ENCODE measurements around the gene DNAJA4. TPM values are rescaled to one million over a fixed set of nuclear protein-coding genes. Genes with fewer than 3 reads are reported as not detected.

DNAJA4 gene
- total and polyA plus RNA-seq, 2 experiments from 2014 or later: 5.0 to 12.5 TPM

DNA sequence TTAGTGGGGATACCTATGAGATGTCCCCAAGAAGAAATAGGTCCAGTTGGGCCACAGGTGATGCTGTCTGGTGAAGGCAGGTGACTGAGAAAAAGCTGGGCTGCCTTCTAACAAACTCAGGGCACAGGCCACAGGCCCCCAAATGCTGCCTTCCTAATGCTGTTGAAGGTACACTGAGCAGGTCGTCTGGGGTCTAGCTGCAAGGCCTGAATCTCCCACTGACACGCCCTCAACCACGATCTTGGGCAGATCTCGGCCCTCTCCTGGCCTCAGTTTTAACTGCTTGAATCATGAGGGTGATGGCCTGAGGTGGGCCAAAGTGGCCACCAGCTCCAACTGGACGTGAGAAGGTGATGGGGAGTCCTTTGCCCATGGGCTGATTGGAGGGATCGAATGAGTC lies 27.9 kb upstream of the DNAJA4 start:
- peaks cover 5% of the 10 kb centered on the region; the same call in 1 of the 2 replicates for H3F3A ChIP-seq (replicated peaks; ENCODE audit: low read depth)
- H3K27me3 ChIP-seq (ENCODE audit: insufficient read depth): no peaks in the 10 kb centered on the region
- ATAC-seq (no peak), DNase-seq (ENCODE audit: low spot score) (no peak)
- H4K20me1 ChIP-seq (replicated peaks; ENCODE audit: insufficient read depth): no peaks in the 10 kb centered on the region
- no peak overlapping the region for H3K27ac Mint-ChIP-seq
- H3K4me2 ChIP-seq: no peak overlapping the region
- peaks cover 34% of the 10 kb centered on the region for H3K4me1 Mint-ChIP-seq
- H3K9me3 Mint-ChIP-seq: no peaks in the 10 kb centered on the region
- H2AFZ ChIP-seq: no peak overlapping the region
- H3K36me3 ChIP-seq (ENCODE audit: insufficient read depth): no peaks in the 10 kb centered on the region
- H3K36me3 Mint-ChIP-seq (ENCODE audit: low read depth): no peaks in the 10 kb centered on the region
- peaks cover 21% of the 10 kb centered on the region for H3K27me3 Mint-ChIP-seq (ENCODE audit: insufficient read depth, low read depth, poor library complexity)
- no peak overlapping the region for H3K27ac ChIP-seq (ENCODE audit: low read depth)
- H3K4me3 ChIP-seq: no peak overlapping the region
- no peak overlapping the region for H3K4me3 Mint-ChIP-seq
- H3K79me2 ChIP-seq (replicated peaks; ENCODE audit: insufficient read depth): no peaks in the 10 kb centered on the region
- peaks cover 30% of the 10 kb centered on the region for H3K4me1 ChIP-seq (ENCODE audit: insufficient read depth)
- TF ChIP-seq, protein P1, sequence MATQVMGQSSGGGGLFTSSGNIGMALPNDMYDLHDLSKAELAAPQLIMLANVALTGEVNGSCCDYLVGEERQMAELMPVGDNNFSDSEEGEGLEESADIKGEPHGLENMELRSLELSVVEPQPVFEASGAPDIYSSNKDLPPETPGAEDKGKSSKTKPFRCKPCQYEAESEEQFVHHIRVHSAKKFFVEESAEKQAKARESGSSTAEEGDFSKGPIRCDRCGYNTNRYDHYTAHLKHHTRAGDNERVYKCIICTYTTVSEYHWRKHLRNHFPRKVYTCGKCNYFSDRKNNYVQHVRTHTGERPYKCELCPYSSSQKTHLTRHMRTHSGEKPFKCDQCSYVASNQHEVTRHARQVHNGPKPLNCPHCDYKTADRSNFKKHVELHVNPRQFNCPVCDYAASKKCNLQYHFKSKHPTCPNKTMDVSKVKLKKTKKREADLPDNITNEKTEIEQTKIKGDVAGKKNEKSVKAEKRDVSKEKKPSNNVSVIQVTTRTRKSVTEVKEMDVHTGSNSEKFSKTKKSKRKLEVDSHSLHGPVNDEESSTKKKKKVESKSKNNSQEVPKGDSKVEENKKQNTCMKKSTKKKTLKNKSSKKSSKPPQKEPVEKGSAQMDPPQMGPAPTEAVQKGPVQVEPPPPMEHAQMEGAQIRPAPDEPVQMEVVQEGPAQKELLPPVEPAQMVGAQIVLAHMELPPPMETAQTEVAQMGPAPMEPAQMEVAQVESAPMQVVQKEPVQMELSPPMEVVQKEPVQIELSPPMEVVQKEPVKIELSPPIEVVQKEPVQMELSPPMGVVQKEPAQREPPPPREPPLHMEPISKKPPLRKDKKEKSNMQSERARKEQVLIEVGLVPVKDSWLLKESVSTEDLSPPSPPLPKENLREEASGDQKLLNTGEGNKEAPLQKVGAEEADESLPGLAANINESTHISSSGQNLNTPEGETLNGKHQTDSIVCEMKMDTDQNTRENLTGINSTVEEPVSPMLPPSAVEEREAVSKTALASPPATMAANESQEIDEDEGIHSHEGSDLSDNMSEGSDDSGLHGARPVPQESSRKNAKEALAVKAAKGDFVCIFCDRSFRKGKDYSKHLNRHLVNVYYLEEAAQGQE (IDR thresholded peaks at IDR 0.05; ENCODE audit: unreplicated experiment): no peak
- TF ChIP-seq EZH2 (IDR thresholded peaks at IDR 0.05; ENCODE audit: low read depth, unreplicated experiment): no peak
- TF ChIP-seq POLR2AphosphoS5 (IDR thresholded peaks at IDR 0.05; ENCODE audit: low read depth): no peak
- TF ChIP-seq, protein P2, sequence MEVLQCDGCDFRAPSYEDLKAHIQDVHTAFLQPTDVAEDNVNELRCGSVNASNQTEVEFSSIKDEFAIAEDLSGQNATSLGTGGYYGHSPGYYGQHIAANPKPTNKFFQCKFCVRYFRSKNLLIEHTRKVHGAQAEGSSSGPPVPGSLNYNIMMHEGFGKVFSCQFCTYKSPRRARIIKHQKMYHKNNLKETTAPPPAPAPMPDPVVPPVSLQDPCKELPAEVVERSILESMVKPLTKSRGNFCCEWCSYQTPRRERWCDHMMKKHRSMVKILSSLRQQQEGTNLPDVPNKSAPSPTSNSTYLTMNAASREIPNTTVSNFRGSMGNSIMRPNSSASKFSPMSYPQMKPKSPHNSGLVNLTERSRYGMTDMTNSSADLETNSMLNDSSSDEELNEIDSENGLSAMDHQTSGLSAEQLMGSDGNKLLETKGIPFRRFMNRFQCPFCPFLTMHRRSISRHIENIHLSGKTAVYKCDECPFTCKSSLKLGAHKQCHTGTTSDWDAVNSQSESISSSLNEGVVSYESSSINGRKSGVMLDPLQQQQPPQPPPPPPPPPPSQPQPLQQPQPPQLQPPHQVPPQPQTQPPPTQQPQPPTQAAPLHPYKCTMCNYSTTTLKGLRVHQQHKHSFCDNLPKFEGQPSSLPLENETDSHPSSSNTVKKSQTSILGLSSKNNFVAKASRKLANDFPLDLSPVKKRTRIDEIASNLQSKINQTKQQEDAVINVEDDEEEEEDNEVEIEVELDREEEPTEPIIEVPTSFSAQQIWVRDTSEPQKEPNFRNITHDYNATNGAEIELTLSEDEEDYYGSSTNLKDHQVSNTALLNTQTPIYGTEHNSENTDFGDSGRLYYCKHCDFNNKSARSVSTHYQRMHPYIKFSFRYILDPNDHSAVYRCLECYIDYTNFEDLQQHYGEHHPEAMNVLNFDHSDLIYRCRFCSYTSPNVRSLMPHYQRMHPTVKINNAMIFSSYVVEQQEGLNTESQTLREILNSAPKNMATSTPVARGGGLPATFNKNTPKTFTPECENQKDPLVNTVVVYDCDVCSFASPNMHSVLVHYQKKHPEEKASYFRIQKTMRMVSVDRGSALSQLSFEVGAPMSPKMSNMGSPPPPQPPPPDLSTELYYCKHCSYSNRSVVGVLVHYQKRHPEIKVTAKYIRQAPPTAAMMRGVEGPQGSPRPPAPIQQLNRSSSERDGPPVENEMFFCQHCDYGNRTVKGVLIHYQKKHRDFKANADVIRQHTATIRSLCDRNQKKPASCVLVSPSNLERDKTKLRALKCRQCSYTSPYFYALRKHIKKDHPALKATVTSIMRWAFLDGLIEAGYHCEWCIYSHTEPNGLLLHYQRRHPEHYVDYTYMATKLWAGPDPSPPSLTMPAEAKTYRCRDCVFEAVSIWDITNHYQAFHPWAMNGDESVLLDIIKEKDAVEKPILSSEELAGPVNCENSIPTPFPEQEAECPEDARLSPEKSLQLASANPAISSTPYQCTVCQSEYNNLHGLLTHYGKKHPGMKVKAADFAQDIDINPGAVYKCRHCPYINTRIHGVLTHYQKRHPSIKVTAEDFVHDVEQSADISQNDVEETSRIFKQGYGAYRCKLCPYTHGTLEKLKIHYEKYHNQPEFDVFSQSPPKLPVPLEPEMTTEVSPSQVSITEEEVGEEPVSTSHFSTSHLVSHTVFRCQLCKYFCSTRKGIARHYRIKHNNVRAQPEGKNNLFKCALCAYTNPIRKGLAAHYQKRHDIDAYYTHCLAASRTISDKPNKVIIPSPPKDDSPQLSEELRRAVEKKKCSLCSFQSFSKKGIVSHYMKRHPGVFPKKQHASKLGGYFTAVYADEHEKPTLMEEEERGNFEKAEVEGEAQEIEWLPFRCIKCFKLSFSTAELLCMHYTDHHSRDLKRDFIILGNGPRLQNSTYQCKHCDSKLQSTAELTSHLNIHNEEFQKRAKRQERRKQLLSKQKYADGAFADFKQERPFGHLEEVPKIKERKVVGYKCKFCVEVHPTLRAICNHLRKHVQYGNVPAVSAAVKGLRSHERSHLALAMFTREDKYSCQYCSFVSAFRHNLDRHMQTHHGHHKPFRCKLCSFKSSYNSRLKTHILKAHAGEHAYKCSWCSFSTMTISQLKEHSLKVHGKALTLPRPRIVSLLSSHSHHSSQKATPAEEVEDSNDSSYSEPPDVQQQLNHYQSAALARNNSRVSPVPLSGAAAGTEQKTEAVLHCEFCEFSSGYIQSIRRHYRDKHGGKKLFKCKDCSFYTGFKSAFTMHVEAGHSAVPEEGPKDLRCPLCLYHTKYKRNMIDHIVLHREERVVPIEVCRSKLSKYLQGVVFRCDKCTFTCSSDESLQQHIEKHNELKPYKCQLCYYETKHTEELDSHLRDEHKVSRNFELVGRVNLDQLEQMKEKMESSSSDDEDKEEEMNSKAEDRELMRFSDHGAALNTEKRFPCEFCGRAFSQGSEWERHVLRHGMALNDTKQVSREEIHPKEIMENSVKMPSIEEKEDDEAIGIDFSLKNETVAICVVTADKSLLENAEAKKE (CRISPR knock-in tag; IDR thresholded peaks at IDR 0.05): no peak
- no peak for TF ChIP-seq ZNF114 (CRISPR knock-in tag; IDR thresholded peaks at IDR 0.05)
- TF ChIP-seq JUNB (IDR thresholded peaks at IDR 0.05; ENCODE audit: unreplicated experiment): no peak
- TF ChIP-seq EZH2phosphoT487 (IDR thresholded peaks at IDR 0.05; ENCODE audit: unreplicated experiment): no peak
- no peak for TF ChIP-seq CREB1 (CRISPR knock-in tag; IDR thresholded peaks at IDR 0.05; ENCODE audit: low read depth)
- TF ChIP-seq STAT1 (IDR thresholded peaks at IDR 0.05; ENCODE audit: unreplicated experiment): no peak
- TF ChIP-seq, protein P3, sequence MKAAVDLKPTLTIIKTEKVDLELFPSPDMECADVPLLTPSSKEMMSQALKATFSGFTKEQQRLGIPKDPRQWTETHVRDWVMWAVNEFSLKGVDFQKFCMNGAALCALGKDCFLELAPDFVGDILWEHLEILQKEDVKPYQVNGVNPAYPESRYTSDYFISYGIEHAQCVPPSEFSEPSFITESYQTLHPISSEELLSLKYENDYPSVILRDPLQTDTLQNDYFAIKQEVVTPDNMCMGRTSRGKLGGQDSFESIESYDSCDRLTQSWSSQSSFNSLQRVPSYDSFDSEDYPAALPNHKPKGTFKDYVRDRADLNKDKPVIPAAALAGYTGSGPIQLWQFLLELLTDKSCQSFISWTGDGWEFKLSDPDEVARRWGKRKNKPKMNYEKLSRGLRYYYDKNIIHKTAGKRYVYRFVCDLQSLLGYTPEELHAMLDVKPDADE (IDR thresholded peaks at IDR 0.05): no peak
- TF ChIP-seq ZNF331 (CRISPR knock-in tag; IDR thresholded peaks at IDR 0.05; ENCODE audit: low read depth): no peak
- no peak for TF ChIP-seq NANOG (IDR thresholded peaks at IDR 0.05; ENCODE audit: borderline replicate concordance)
- TF ChIP-seq, protein P4, sequence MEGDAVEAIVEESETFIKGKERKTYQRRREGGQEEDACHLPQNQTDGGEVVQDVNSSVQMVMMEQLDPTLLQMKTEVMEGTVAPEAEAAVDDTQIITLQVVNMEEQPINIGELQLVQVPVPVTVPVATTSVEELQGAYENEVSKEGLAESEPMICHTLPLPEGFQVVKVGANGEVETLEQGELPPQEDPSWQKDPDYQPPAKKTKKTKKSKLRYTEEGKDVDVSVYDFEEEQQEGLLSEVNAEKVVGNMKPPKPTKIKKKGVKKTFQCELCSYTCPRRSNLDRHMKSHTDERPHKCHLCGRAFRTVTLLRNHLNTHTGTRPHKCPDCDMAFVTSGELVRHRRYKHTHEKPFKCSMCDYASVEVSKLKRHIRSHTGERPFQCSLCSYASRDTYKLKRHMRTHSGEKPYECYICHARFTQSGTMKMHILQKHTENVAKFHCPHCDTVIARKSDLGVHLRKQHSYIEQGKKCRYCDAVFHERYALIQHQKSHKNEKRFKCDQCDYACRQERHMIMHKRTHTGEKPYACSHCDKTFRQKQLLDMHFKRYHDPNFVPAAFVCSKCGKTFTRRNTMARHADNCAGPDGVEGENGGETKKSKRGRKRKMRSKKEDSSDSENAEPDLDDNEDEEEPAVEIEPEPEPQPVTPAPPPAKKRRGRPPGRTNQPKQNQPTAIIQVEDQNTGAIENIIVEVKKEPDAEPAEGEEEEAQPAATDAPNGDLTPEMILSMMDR (conservative IDR thresholded peaks at IDR 0.05; ENCODE audit: low read depth in 2 of 2): no peak
- peaks cover 6% of the 10 kb centered on the region; the same call in 1 of the 2 replicates for H3K9me2 ChIP-seq (ENCODE audit: insufficient read depth)
